Left ventricle myocardium inferior (tissue), 1 donor: ENCODE data around the gene TENT5C. TPM values are rescaled to one million over a fixed set of nuclear protein-coding genes. Genes with fewer than 3 reads are reported as not detected.

Source experiments
- DNase-seq: peaks from one replicate; pipeline ENCODE4 v3.0.0-alpha.2; 2020
- H3K27ac ChIP-seq: fragments of 200-600 bp; replicated peaks from 2 replicates; pipeline ENCODE4 v1.8.0; 2021
- H3K27me3 ChIP-seq: fragments of 200-600 bp; 2 replicates; pipeline ENCODE4 v1.8.0; 2021; ENCODE audit warnings: low read depth
- H3K36me3 ChIP-seq: fragments of 200-600 bp; 2 replicates; pipeline ENCODE4 v1.8.0; 2021
- H3K4me1 ChIP-seq: fragments of 200-600 bp; 2 replicates; pipeline ENCODE4 v1.8.0; 2021
- H3K4me3 ChIP-seq: fragments of 200-600 bp; 2 replicates; pipeline ENCODE4 v1.8.0; 2021; ENCODE audit warnings: mild to moderate bottlenecking, moderate library complexity
- H3K9me3 ChIP-seq: fragments of 200-600 bp; replicated peaks from 2 replicates; pipeline ENCODE4 v1.8.0; 2021
- CTCF ChIP-seq: fragments of 200-600 bp; IDR thresholded peaks from 2 replicates; pipeline ENCODE4 v1.8.0; 2021; ENCODE audit warnings: antibody characterized with exemption, mild to moderate bottlenecking, borderline replicate concordance
- intact Hi-C: fragments of 100-400 bp; cut with micrococcal nuclease; formaldehyde crosslinking; loops from one replicate; pipeline ENCODE4 v1.11.0; 2022
- total RNA-seq: library from RNA; stranded (reverse); fragmentation: NEBNext Ultra II Directional; extraction: Animal tissue kit (Norgen Biotek cat#: 25700); gene quantifications from one replicate; pipeline ENCODE4 v1.2.1, GENCODE V29; 2021
- donor health status: DM: no; HTN: yes; CAD: no; lungs with severe emphysema.

TENT5C gene
- total RNA-seq, 1 donor from 2014 or later: 14.9 TPM

GRCh38 chr1:117611121-117611601 lies 5.3 kb downstream of the TENT5C start:
- H3K27ac ChIP-seq: peak overlapping the region; percentile 51

GRCh38 chr1:117611894-117612483 lies 6.1 kb downstream of the TENT5C start:
- no peak overlapping the region for H3K4me3 ChIP-seq
- H3K4me1 ChIP-seq: peaks cover 89% of the 10 kb centered on the region
- H3K27ac ChIP-seq: peak overlapping the region; percentile 58
- H3K36me3 ChIP-seq: no peaks in the 10 kb centered on the region
- no peak for DNase-seq
- no peaks in the 10 kb centered on the region for H3K27me3 ChIP-seq
- TF ChIP-seq CTCF: no peak
- no peaks in the 10 kb centered on the region for H3K9me3 ChIP-seq
- intact Hi-C loops: no loop called here

More at GRCh38 chr1:117611121-117611601, 5.3 kb downstream of the TENT5C start:
- Histone ChIP-seq H3K4me1 (peaks cover 95% of the 10 kb centered on the region), H3K27me3 (no peaks in the 10 kb centered on the region), H3K9me3 (no peaks in the 10 kb centered on the region), H3K36me3 (no peaks in the 10 kb centered on the region), H3K4me3 (no peak overlapping the region)
- intact Hi-C loops: no loop called here
- no peak for DNase-seq
- no peak for TF ChIP-seq CTCF

- intact Hi-C loops: no loop called here
- Histone ChIP-seq H3K4me1 (peaks cover 88% of the 10 kb centered on the region), H3K9me3 (no peaks in the 10 kb centered on the region), H3K4me3 (peak overlapping the region; percentile 10), H3K27me3 (no peaks in the 10 kb centered on the region), H3K36me3 (no peaks in the 10 kb centered on the region), H3K27ac (peak overlapping the region; percentile 58)
- no peak for TF ChIP-seq CTCF
- DNase-seq: no peak
Observed at GRCh38 chr1:117612517-117613248, 6.8 kb downstream of the TENT5C start.

GRCh38 chr1:117613249-117613968 lies 7.6 kb downstream of the TENT5C start:
- intact Hi-C loops: no loop called here
- no peak for DNase-seq
- Histone ChIP-seq H3K36me3 (no peaks in the 10 kb centered on the region), H3K9me3 (no peaks in the 10 kb centered on the region), H3K27ac (peak overlapping the region; percentile 58), H3K4me1 (peaks cover 84% of the 10 kb centered on the region), H3K27me3 (no peaks in the 10 kb centered on the region), H3K4me3 (peak overlapping the region; percentile 10)
- no peak for TF ChIP-seq CTCF

GRCh38 chr1:117613969-117614729 lies 8.3 kb downstream of the TENT5C start:
- no peak for TF ChIP-seq CTCF
- no peaks in the 10 kb centered on the region for H3K36me3 ChIP-seq
- peaks cover 82% of the 10 kb centered on the region for H3K4me1 ChIP-seq
- intact Hi-C loops: no loop called here
- DNase-seq: no peak
- peak overlapping the region; percentile 58 for H3K27ac ChIP-seq
- H3K4me3 ChIP-seq: no peak overlapping the region
- H3K27me3 ChIP-seq: no peaks in the 10 kb centered on the region
- no peaks in the 10 kb centered on the region for H3K9me3 ChIP-seq
